Neural cell (in vitro differentiated cells): ENCODE measurements around the gene LGALS3. TPM values are rescaled to one million over a fixed set of nuclear protein-coding genes. Genes with fewer than 3 reads are reported as not detected.
A peak's percentile ranks its signal among the peaks of the same experiment; 100 is the strongest.

Experiments
- H2AFZ ChIP-seq: fragments of 200-600, 300-800 bp; sonication (generic), shearing (Covaris generic); 2 replicates; pipeline ENCODE4 v1.6.0; 2014; ENCODE audit warnings: low read depth, mild to moderate bottlenecking, antibody characterized with exemption, low read length, moderate library complexity
- H3F3A ChIP-seq: fragments of 200-600 bp; shearing (Covaris generic); 2 replicates; pipeline ENCODE4 v1.6.1; 2016; ENCODE audit warnings: mild to moderate bottlenecking, moderate library complexity, mixed read lengths, antibody characterized with exemption, low read length; ENCODE audit not compliant: insufficient read depth, poor library complexity, severe bottlenecking
- H3K27ac ChIP-seq: fragments of 200-600, 300-800 bp; sonication (generic), shearing (Covaris generic); 2 replicates; pipeline ENCODE4 v1.5.1; 2014; ENCODE audit warnings: mild to moderate bottlenecking, low read length, moderate library complexity
- H3K27me3 ChIP-seq: fragments of 300-800, 200-600 bp; sonication (generic), shearing (Covaris generic); 2 replicates; pipeline ENCODE4 v1.6.0; 2014; ENCODE audit warnings: mild to moderate bottlenecking, low read depth, low read length, moderate library complexity; ENCODE audit not compliant: insufficient read depth
- H3K36me3 ChIP-seq: fragments of 300-800, 200-600 bp; sonication (generic), shearing (Covaris generic); 2 replicates; pipeline ENCODE4 v1.5.1; 2014; ENCODE audit warnings: mild to moderate bottlenecking, antibody characterized with exemption, low read length, moderate library complexity; ENCODE audit not compliant: insufficient read depth
- H3K4me2 ChIP-seq: fragments of 300-800, 200-600 bp; sonication (generic), shearing (Covaris generic); 2 replicates; pipeline ENCODE4 v1.6.0; 2014; ENCODE audit warnings: mild to moderate bottlenecking, low read length
- H3K4me3 ChIP-seq: fragments of 300-800, 200-600 bp; sonication (generic), shearing (Covaris generic); 2 replicates; pipeline ENCODE4 v1.5.1; 2014; ENCODE audit warnings: mild to moderate bottlenecking, low read length, moderate library complexity
- H3K79me2 ChIP-seq: fragments of 200-600 bp; shearing (Covaris generic); replicated peaks from 2 replicates; pipeline ENCODE4 v1.6.0; 2014; ENCODE audit warnings: mild to moderate bottlenecking, low read length, moderate library complexity; ENCODE audit not compliant: insufficient read depth
- H3K9ac ChIP-seq: fragments of 300-800, 200-600 bp; sonication (generic), shearing (Covaris generic); 2 replicates; pipeline ENCODE4 v1.6.1; 2016; ENCODE audit warnings: mild to moderate bottlenecking, low read length, mixed read lengths
- H3K9me2 ChIP-seq: fragments of 200-600 bp; shearing (Covaris generic); 2 replicates; pipeline ENCODE4 v1.6.1; 2016; ENCODE audit warnings: mild to moderate bottlenecking, low read length, mixed read lengths; ENCODE audit not compliant: insufficient read depth
- H3K9me3 ChIP-seq: fragments of 200-600, 300-800 bp; sonication (generic), shearing (Covaris generic); 2 replicates; pipeline ENCODE4 v1.6.1; 2016; ENCODE audit warnings: mild to moderate bottlenecking, mixed run types, low read length, moderate library complexity, mixed read lengths
- H4K20me1 ChIP-seq: fragments of 200-600 bp; shearing (Covaris generic); 2 replicates; pipeline ENCODE4 v1.6.1; 2016; ENCODE audit warnings: mild to moderate bottlenecking, mixed run types; ENCODE audit not compliant: insufficient read depth
- CTCF ChIP-seq: fragments of 450-650 bp; IDR thresholded peaks from 2 replicates; pipeline ENCODE4 v1.5.1; 2014; ENCODE audit warnings: antibody characterized with exemption, mild to moderate bottlenecking, moderate library complexity; ENCODE audit not compliant: poor library complexity, severe bottlenecking
- EP300 ChIP-seq: fragments of 450-650 bp; conservative IDR thresholded peaks from 2 replicates; pipeline ENCODE4 v1.6.1; 2014; ENCODE audit warnings: antibody characterized with exemption, mild to moderate bottlenecking, moderate library complexity; ENCODE audit not compliant: poor library complexity, severe bottlenecking
- EZH2 ChIP-seq: fragments of 200-600, 300-800 bp; shearing (Covaris generic), sonication (generic); IDR thresholded peaks from 2 replicates; pipeline ENCODE4 v1.6.1; 2014; ENCODE audit warnings: antibody characterized with exemption, low read length, borderline replicate concordance, mild to moderate bottlenecking; ENCODE audit not compliant: insufficient read depth, poor library complexity, severe bottlenecking
- MXI1 ChIP-seq: fragments of 450-650 bp; conservative IDR thresholded peaks from 2 replicates; pipeline ENCODE4 v1.6.1; 2014; ENCODE audit warnings: antibody characterized with exemption, mild to moderate bottlenecking; ENCODE audit not compliant: poor library complexity, severe bottlenecking
- POLR2AphosphoS5 ChIP-seq: IDR thresholded peaks from 2 replicates; pipeline ENCODE4 v1.6.1; 2012
- RAD21 ChIP-seq: fragments of 450-650 bp; conservative IDR thresholded peaks from 2 replicates; pipeline ENCODE4 v1.6.1; 2014; ENCODE audit warnings: antibody characterized with exemption, mild to moderate bottlenecking, moderate library complexity
- REST ChIP-seq: IDR thresholded peaks from 2 replicates; pipeline ENCODE4 v1.6.1; 2012; ENCODE audit warnings: borderline replicate concordance
- SMC3 ChIP-seq: fragments of 450-650 bp; conservative IDR thresholded peaks from 2 replicates; pipeline ENCODE4 v1.6.1; 2014; ENCODE audit warnings: antibody characterized with exemption, mild to moderate bottlenecking, moderate library complexity; ENCODE audit not compliant: poor library complexity
- TAF1 ChIP-seq: IDR thresholded peaks from 2 replicates; pipeline ENCODE4 v1.6.1; 2012; ENCODE audit warnings: low read depth
- polyA plus RNA-seq: library from polyadenylated mRNA; depleted of rRNA; stranded (reverse); fragments of >200 nt; gene quantifications from 2 replicates; pipeline ENCODE4 v1.2.3, GENCODE V29; 2014

Gene LGALS3
- polyA plus RNA-seq, 1 donor from 2014 or later: 0.12 TPM

GRCh38 chr14:55180434-55180833 is 51.4 kb downstream of the LGALS3 start:
- H3F3A ChIP-seq: no peaks in the 10 kb centered on the region
- H3K4me2 ChIP-seq: no peak overlapping the region
- H3K79me2 ChIP-seq: no peaks in the 10 kb centered on the region
- no peaks in the 10 kb centered on the region for H3K9me2 ChIP-seq
- H3K36me3 ChIP-seq: no peaks in the 10 kb centered on the region
- no peak overlapping the region for H3K4me3 ChIP-seq
- no peak overlapping the region for H3K27ac ChIP-seq
- no peaks in the 10 kb centered on the region for H3K9me3 ChIP-seq
- H4K20me1 ChIP-seq: no peaks in the 10 kb centered on the region
- H3K27me3 ChIP-seq: no peaks in the 10 kb centered on the region
- TF ChIP-seq EZH2 (no peak), POLR2AphosphoS5 (no peak)
- H2AFZ ChIP-seq: no peak overlapping the region
- no peak overlapping the region for H3K9ac ChIP-seq

GRCh38 chr14:55188686-55189295 is 59.7 kb downstream of the LGALS3 start:
- H3K27ac ChIP-seq: no peak overlapping the region
- no peak overlapping the region for H3K4me3 ChIP-seq
- peaks cover 33% of the 10 kb centered on the region for H3K79me2 ChIP-seq
- no peaks in the 10 kb centered on the region for H3F3A ChIP-seq
- H3K27me3 ChIP-seq: no peaks in the 10 kb centered on the region
- no peak for TF ChIP-seq REST
- TF ChIP-seq TAF1: no peak
- no peak for TF ChIP-seq MXI1
- TF ChIP-seq EP300: no peak
- TF ChIP-seq CTCF: no peak
- no peak for TF ChIP-seq POLR2AphosphoS5
- TF ChIP-seq EZH2: no peak
- no peak for TF ChIP-seq SMC3
- TF ChIP-seq RAD21: no peak
- no peaks in the 10 kb centered on the region for H4K20me1 ChIP-seq
- H3K4me2 ChIP-seq: no peak overlapping the region
- H3K36me3 ChIP-seq: no peaks in the 10 kb centered on the region
- H2AFZ ChIP-seq: no peak overlapping the region
- no peaks in the 10 kb centered on the region for H3K9me3 ChIP-seq
- no peaks in the 10 kb centered on the region for H3K9me2 ChIP-seq
- no peak overlapping the region for H3K9ac ChIP-seq

GRCh38 chr14:55190906-55191202 is 61.8 kb downstream of the LGALS3 start:
- peak overlapping the region; percentile 64 for H3K4me2 ChIP-seq
- no peak for TF ChIP-seq CTCF
- no peak for TF ChIP-seq POLR2AphosphoS5
- TF ChIP-seq REST: no peak
- TF ChIP-seq EP300: no peak
- no peak for TF ChIP-seq SMC3
- no peak for TF ChIP-seq EZH2
- TF ChIP-seq TAF1: no peak
- no peak for TF ChIP-seq MXI1
- no peak for TF ChIP-seq RAD21
- peaks cover 33% of the 10 kb centered on the region for H3K79me2 ChIP-seq
- no peaks in the 10 kb centered on the region for H4K20me1 ChIP-seq
- H3K27me3 ChIP-seq: no peaks in the 10 kb centered on the region
- H3F3A ChIP-seq: no peaks in the 10 kb centered on the region
- H2AFZ ChIP-seq: peak overlapping the region; percentile 17
- H3K36me3 ChIP-seq: no peaks in the 10 kb centered on the region
- H3K9me3 ChIP-seq: no peaks in the 10 kb centered on the region
- H3K9ac ChIP-seq: no peak overlapping the region
- no peaks in the 10 kb centered on the region for H3K9me2 ChIP-seq
- no peak overlapping the region for H3K27ac ChIP-seq
- H3K4me3 ChIP-seq: peak overlapping the region; percentile 72
